MM.1S (cell line): ENCODE results near the gene CENPF.

Experiments
- EZH2 ChIP-seq: fragments of 300-600 bp; sonication (generic); optimal IDR thresholded peaks from 2 replicates; pipeline ENCODE3; 2017; ENCODE audit warnings: low read depth, mild to moderate bottlenecking, antibody characterized with exemption, low read length, mixed read lengths
- TF ChIP-seq, protein P1 (sequence below): fragments of 300-600 bp; sonication (generic); IDR thresholded peaks from 2 replicates; pipeline ENCODE4 v1.5.1; 2016; ENCODE audit warnings: antibody characterized with exemption, low read length, mixed read lengths

DNA sequence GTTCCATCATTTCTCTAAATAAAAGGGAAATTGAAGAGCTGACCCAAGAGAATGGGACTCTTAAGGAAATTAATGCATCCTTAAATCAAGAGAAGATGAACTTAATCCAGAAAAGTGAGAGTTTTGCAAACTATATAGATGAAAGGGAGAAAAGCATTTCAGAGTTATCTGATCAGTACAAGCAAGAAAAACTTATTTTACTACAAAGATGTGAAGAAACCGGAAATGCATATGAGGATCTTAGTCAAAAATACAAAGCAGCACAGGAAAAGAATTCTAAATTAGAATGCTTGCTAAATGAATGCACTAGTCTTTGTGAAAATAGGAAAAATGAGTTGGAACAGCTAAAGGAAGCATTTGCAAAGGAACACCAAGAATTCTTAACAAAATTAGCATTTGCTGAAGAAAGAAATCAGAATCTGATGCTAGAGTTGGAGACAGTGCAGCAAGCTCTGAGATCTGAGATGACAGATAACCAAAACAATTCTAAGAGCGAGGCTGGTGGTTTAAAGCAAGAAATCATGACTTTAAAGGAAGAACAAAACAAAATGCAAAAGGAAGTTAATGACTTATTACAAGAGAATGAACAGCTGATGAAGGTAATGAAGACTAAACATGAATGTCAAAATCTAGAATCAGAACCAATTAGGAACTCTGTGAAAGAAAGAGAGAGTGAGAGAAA is 38.4 kb downstream of the CENPF start:
- TF ChIP-seq EZH2 = no peak
- TF ChIP-seq, protein P1, sequence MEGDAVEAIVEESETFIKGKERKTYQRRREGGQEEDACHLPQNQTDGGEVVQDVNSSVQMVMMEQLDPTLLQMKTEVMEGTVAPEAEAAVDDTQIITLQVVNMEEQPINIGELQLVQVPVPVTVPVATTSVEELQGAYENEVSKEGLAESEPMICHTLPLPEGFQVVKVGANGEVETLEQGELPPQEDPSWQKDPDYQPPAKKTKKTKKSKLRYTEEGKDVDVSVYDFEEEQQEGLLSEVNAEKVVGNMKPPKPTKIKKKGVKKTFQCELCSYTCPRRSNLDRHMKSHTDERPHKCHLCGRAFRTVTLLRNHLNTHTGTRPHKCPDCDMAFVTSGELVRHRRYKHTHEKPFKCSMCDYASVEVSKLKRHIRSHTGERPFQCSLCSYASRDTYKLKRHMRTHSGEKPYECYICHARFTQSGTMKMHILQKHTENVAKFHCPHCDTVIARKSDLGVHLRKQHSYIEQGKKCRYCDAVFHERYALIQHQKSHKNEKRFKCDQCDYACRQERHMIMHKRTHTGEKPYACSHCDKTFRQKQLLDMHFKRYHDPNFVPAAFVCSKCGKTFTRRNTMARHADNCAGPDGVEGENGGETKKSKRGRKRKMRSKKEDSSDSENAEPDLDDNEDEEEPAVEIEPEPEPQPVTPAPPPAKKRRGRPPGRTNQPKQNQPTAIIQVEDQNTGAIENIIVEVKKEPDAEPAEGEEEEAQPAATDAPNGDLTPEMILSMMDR = no peak
